A549 (cell line): ENCODE results near the gene AQP4.

Source experiments
- BHLHE40 ChIP-seq: IDR thresholded peaks from 2 replicates; pipeline ENCODE4 v1.6.1; 2012; ENCODE audit warnings: low read depth, low read length, inconsistent platforms
- CHD2 ChIP-seq: fragments of 150-350 bp; IDR thresholded peaks from 2 replicates; pipeline ENCODE4 v1.6.1; 2014; ENCODE audit warnings: low read length; ENCODE audit not compliant: partially characterized antibody
- CTCF ChIP-seq: fragments of >200 bp; sonication (Bioruptor Twin); formaldehyde crosslinking; IDR thresholded peaks from 3 replicates; pipeline ENCODE4 v1.5.1; 2016
- KDM1A ChIP-seq: fragments of 200-600 bp; sonication (generic); IDR thresholded peaks from 2 replicates; pipeline ENCODE4 v1.6.1; 2016; ENCODE audit warnings: low read depth, mild to moderate bottlenecking
- KDM5A ChIP-seq: fragments of 200-600 bp; sonication (generic); IDR thresholded peaks from 2 replicates; pipeline ENCODE4 v1.6.1; 2016; ENCODE audit warnings: antibody characterized with exemption, mild to moderate bottlenecking
- MAFK ChIP-seq: fragments of 450-650 bp; IDR thresholded peaks from 2 replicates; pipeline ENCODE4 v1.6.1; 2014; ENCODE audit not compliant: partially characterized antibody
- POLR2A ChIP-seq: IDR thresholded peaks from 2 replicates; pipeline ENCODE4 v1.6.1; 2012; ENCODE audit warnings: mild to moderate bottlenecking, low read length
- RCOR1 ChIP-seq: fragments of 150-350 bp; IDR thresholded peaks from 2 replicates; pipeline ENCODE4 v1.6.1; 2014; ENCODE audit warnings: antibody characterized with exemption, low read length, low read depth

DNA sequence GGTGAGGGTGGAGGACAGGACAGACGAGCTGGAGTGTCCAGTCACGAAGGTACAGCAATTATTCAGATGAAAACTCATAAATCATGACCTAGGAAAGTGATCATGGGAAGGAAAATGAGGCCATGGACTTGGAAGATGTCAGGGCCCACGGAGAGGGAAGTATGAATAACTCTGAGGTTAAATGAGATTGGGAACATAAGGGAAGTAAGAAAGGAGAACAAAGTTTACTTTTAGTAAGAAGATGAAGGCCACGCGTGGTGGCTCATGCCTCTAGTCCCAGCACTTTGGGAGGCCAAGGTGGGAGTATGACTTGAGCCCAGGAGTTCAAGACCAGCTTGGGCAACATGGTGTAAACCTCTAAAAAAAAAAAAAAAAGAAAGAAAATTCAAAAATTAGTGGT, 56.2 kb downstream of the AQP4 start:
- TF ChIP-seq BHLHE40 (no peak), CTCF (no peak), MAFK (no peak), POLR2A (no peak), KDM1A (no peak), KDM5A (no peak), CHD2 (no peak), RCOR1 (no peak)
